Sigmoid colon (tissue), 7 donors: ENCODE results near the gene MINDY2. TPM values are rescaled to one million over a fixed set of nuclear protein-coding genes. Genes with fewer than 3 reads are reported as not detected.

Source experiments
- DNase-seq: peaks from one replicate; pipeline ENCODE4 v3.0.0-alpha.2; 2019
- H3K27ac ChIP-seq, 4 donors: fragments of 200-600 bp; sonication (generic); one replicate each; pipeline ENCODE4 v1.5.1; 2016 to 2019; ENCODE audit warnings: mild to moderate bottlenecking in 1 of 4
- H3K27me3 ChIP-seq, 3 donors: fragments of 200-600 bp; sonication (generic); one replicate each; pipeline ENCODE4 v1.5.1; 2019; ENCODE audit warnings: mild to moderate bottlenecking in 1 of 3
- H3K36me3 ChIP-seq, 4 donors: fragments of 200-600 bp; sonication (generic); one replicate each; pipeline ENCODE4 v1.5.1; 2016 to 2019
- H3K4me1 ChIP-seq, 4 donors: fragments of 200-600 bp; sonication (generic); one replicate each; pipeline ENCODE4 v1.5.1; 2017 to 2019
- H3K4me3 ChIP-seq, 4 donors: fragments of 200-600 bp; sonication (generic); one replicate each; pipeline ENCODE4 v1.5.1; 2017 to 2019; ENCODE audit warnings: mild to moderate bottlenecking in 2 of 4, moderate library complexity in 1 of 4
- H3K9me3 ChIP-seq, 4 donors: fragments of 200-600 bp in 3 of 4; sonication (generic) in 3 of 4; one replicate each; pipeline versions ENCODE4 v1.5.1 to v1.6.1; 2013 to 2019
- CTCF ChIP-seq, 4 experiments: fragments of 450-650 bp in 3 of 4; fragments of 200-600 bp in 1 of 4; IDR thresholded peaks; one replicate each; pipeline ENCODE4 v1.5.1; 2016 to 2019; ENCODE audit warnings: antibody characterized with exemption in 4 of 4, mild to moderate bottlenecking in 3 of 4, moderate library complexity in 2 of 4
- EP300 ChIP-seq, 4 donors: sonication (generic); formaldehyde crosslinking; IDR thresholded peaks; one replicate each; pipeline ENCODE4 v1.6.1; 2017; ENCODE audit warnings: antibody characterized with exemption in 4 of 4
- POLR2A ChIP-seq, 2 donors: fragments of 450-650 bp; IDR thresholded peaks; one replicate each; pipeline ENCODE4 v1.6.1; 2016; ENCODE audit warnings: antibody characterized with exemption in 2 of 2, mild to moderate bottlenecking in 2 of 2, moderate library complexity in 2 of 2
- POLR2AphosphoS5 ChIP-seq, 4 donors: sonication (generic); formaldehyde crosslinking; IDR thresholded peaks; one replicate each; pipeline ENCODE4 v1.6.1; 2017; ENCODE audit warnings: antibody characterized with exemption in 4 of 4
- WGBS, 2 donors: extraction: QIAGEN DNeasy Blood & Tissue Kit; methylation state at CpG; one replicate each; pipeline ENCODE4 v1.1.7; 2013; 5-methylcytosine and 5-hydroxymethylcytosine counted together
- intact Hi-C: fragments of 100-400 bp; cut with DNase I; formaldehyde crosslinking; loops from one replicate; pipeline ENCODE4 v1.15.1; 2023
- polyA plus RNA-seq, 3 donors: library from polyadenylated mRNA; stranded (reverse); fragments of 200-250 nt; gene quantifications; one replicate each; pipeline ENCODE4 v1.2.3, GENCODE V29; 2013
- total RNA-seq, 4 donors: library from RNA; depleted of rRNA; stranded (reverse); fragments of >200 nt; gene quantifications; one replicate each; pipeline ENCODE4 v1.1.0, GENCODE V29; 2016
- donor health status: healthy with polysubstance abuse.
- donor health status: Bipolar disorder and iron deficiency.
- donor health status: healthy.

MINDY2 gene
- total and polyA plus RNA-seq, 7 donors = 1.6 to 28.5 (median 18.0) TPM

- TF ChIP-seq EP300 (IDR thresholded peaks at IDR 0.05) = no peak
- no peak for TF ChIP-seq POLR2AphosphoS5 (IDR thresholded peaks at IDR 0.05)
- H3K9me3 ChIP-seq = no peaks in the 10 kb centered on the region
- 96 to 97% methylated on average over 12 of the region's 12 CpGs for WGBS, 2 donors
- intact Hi-C loops = no loop called here
- peaks cover 37 to 100% (median 77%) of the 10 kb centered on the region in 4 donors for H3K36me3 ChIP-seq
- H3K4me3 ChIP-seq = no peak overlapping the region
- no peaks in the 10 kb centered on the region for H3K27me3 ChIP-seq
- H3K4me1 ChIP-seq = no peaks in the 10 kb centered on the region
- H3K27ac ChIP-seq = no peak overlapping the region
- DNase-seq = no peak
These were observed 115.8 kb downstream of the MINDY2 start for GRCh38 chr15:58886921-58887320.

- Histone ChIP-seq H3K9me3 (no peaks in the 10 kb centered on the region), H3K4me3 (no peak overlapping the region), H3K36me3 (peaks cover 25 to 100% (median 72%) of the 10 kb centered on the region in 4 donors), H3K27ac (no peak overlapping the region), H3K4me1 (no peaks in the 10 kb centered on the region), H3K27me3 (no peaks in the 10 kb centered on the region)
- intact Hi-C loops = no loop called here
- 88 to 90% methylated on average over 7 of the region's 7 CpGs for WGBS, 2 donors
- TF ChIP-seq POLR2A (IDR thresholded peaks at IDR 0.05) (no peak), POLR2AphosphoS5 (IDR thresholded peaks at IDR 0.05) (no peak), EP300 (IDR thresholded peaks at IDR 0.05) (no peak), CTCF (IDR thresholded peaks at IDR 0.05) (no peak)
- DNase-seq = no peak
These were observed 118.3 kb downstream of the MINDY2 start for GRCh38 chr15:58889363-58889762.

- Histone ChIP-seq H3K27ac (no peak overlapping the region), H3K4me1 (peaks cover 0 to 12% (median 0%) of the 10 kb centered on the region in 4 donors), H3K9me3 (no peaks in the 10 kb centered on the region), H3K36me3 (peaks cover 13 to 71% (median 22%) of the 10 kb centered on the region in 4 donors), H3K4me3 (no peak overlapping the region), H3K27me3 (no peaks in the 10 kb centered on the region)
- no peak for TF ChIP-seq POLR2AphosphoS5 (IDR thresholded peaks at IDR 0.05)
- no peak for TF ChIP-seq POLR2A (IDR thresholded peaks at IDR 0.05)
- no peak for TF ChIP-seq CTCF (IDR thresholded peaks at IDR 0.05)
- no peak for TF ChIP-seq EP300 (IDR thresholded peaks at IDR 0.05)
- WGBS, 2 donors = 90 to 94% methylated on average over 1 of the region's 1 CpG
- intact Hi-C loops = no loop called here
- no peak for DNase-seq
These were observed 127.1 kb downstream of the MINDY2 start for GRCh38 chr15:58898150-58898680.

- TF ChIP-seq CTCF (IDR thresholded peaks at IDR 0.05) = no peak
- TF ChIP-seq POLR2AphosphoS5 (IDR thresholded peaks at IDR 0.05) = no peak
- TF ChIP-seq EP300 (IDR thresholded peaks at IDR 0.05) = no peak
- no peak for TF ChIP-seq POLR2A (IDR thresholded peaks at IDR 0.05)
- intact Hi-C loops = no loop called here
- no peak for DNase-seq
- no peaks in the 10 kb centered on the region for H3K9me3 ChIP-seq
- peaks cover 6 to 53% (median 16%) of the 10 kb centered on the region in 4 donors for H3K36me3 ChIP-seq
- no peak overlapping the region for H3K27ac ChIP-seq
- WGBS, 2 donors = 77 to 90% methylated on average over 3 of the region's 3 CpGs
- no peak overlapping the region for H3K4me3 ChIP-seq
- H3K4me1 ChIP-seq = peaks cover 0 to 12% (median 0%) of the 10 kb centered on the region in 4 donors
- no peaks in the 10 kb centered on the region for H3K27me3 ChIP-seq
These were observed 129.5 kb downstream of the MINDY2 start for GRCh38 chr15:58900631-58901030.

GRCh38 chr15:58908550-58909309 lies 137.6 kb downstream of the MINDY2 start:
- Histone ChIP-seq H3K9me3 (no peaks in the 10 kb centered on the region), H3K36me3 (peaks cover 0 to 53% (median 8%) of the 10 kb centered on the region in 4 donors), H3K4me1 (peaks cover 0 to 6% (median 1%) of the 10 kb centered on the region in 4 donors), H3K4me3 (no peak overlapping the region), H3K27me3 (no peaks in the 10 kb centered on the region), H3K27ac (no peak overlapping the region)
- intact Hi-C loops = no loop called here
- TF ChIP-seq POLR2AphosphoS5 (IDR thresholded peaks at IDR 0.05) = no peak
- no peak for TF ChIP-seq POLR2A (IDR thresholded peaks at IDR 0.05)
- TF ChIP-seq EP300 (IDR thresholded peaks at IDR 0.05) = no peak
- no peak for TF ChIP-seq CTCF (IDR thresholded peaks at IDR 0.05)
- DNase-seq = no peak
- WGBS, 2 donors = 86 to 95% methylated on average over 6 of the region's 6 CpGs
